ENCODE data around the gene LRRC4C.

Gene LRRC4C

DNA sequence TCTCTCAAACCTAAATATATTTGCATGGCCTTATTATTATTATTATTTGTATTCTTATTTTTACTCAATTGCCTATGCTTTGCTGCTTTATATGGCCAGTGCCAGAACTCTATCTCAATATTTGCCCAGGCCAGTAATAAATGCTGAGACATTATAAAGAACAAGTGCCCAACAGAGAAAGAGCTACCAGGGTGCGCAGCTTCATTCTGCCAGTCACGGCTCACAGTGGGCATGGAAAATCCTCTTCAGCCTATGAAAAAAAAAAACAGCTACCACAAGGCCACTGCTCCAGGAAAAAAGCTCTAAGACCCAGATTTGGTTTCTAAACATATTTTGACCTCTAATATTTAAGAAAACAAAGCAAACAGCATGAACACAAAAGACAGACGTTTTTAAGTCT, 1223.6 kb downstream of the LRRC4C start:
- H3K27me3 ChIP-seq: no peaks in the 10 kb centered on the region
- no peak overlapping the region for H3K27ac ChIP-seq
- H4K20me1 ChIP-seq: no peaks in the 10 kb centered on the region
- H3K4me2 ChIP-seq: no peak overlapping the region
- no peak for TF ChIP-seq Cebpa-rat (IDR thresholded peaks at IDR 0.05)
- H3K9ac ChIP-seq: no peak overlapping the region
- no peaks in the 10 kb centered on the region for H3K36me3 ChIP-seq
- H3K4me3 ChIP-seq: no peak overlapping the region
- no peaks in the 10 kb centered on the region for H3K9me3 ChIP-seq (replicated peaks in 1 of 11)
- no peaks in the 10 kb centered on the region for H3K4me1 ChIP-seq

DNA sequence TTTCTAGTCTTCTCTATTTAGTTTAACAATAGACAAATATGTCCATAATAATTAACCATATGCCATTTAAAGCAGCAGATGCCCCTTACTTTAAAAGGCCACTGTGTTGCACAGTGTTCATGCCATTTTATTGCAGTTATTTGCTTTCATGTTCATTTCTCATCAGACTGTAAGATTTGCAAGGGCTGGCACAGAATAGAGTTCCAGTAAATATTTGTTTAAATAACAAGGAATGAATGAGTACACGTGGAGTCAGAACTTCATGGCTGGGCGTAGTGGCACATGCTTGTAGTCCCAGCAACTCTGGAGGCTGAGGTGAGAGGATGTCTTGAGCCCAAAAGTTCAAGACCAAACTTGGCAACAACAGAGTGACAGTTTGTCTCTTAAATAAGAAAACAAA, 1228.6 kb downstream of the LRRC4C start:
- Histone ChIP-seq H3K9me3 (replicated peaks in 1 of 11) (no peaks in the 10 kb centered on the region), H3K4me1 (no peaks in the 10 kb centered on the region), H3K27ac (no peak overlapping the region), H3K27me3 (no peaks in the 10 kb centered on the region), H3K36me3 (no peaks in the 10 kb centered on the region), H3K4me3 (no peak overlapping the region), H4K20me1 (no peaks in the 10 kb centered on the region), H3K9ac (no peak overlapping the region), H3K4me2 (no peak overlapping the region)
- TF ChIP-seq Cebpa-rat (IDR thresholded peaks at IDR 0.05): no peak

DNA sequence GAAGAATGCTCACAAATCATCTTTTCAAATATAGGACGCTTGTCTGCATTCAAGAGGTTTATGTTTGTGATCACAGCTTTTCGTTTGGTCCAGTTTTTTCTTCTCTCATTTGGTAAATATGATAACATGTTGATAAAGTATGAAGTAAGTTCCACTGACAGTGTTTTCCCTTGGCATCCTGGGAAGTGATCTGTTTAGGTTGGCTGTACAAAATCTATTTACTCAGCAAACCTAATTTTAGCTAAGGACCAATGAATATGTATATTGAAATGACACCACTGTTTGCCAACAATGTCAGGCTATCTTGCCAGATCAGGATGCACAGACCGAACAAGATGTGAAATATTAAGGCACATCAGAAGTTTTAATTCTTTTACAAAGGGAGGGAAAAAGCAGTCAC, 1230.8 kb downstream of the LRRC4C start:
- Histone ChIP-seq H3K4me2 (no peak overlapping the region), H3K27ac (no peak overlapping the region), H3K9me3 (replicated peaks in 1 of 11) (no peaks in the 10 kb centered on the region), H3K27me3 (no peaks in the 10 kb centered on the region), H3K4me1 (no peaks in the 10 kb centered on the region), H3K9ac (no peak overlapping the region), H3K36me3 (no peaks in the 10 kb centered on the region), H3K4me3 (no peak overlapping the region), H4K20me1 (no peaks in the 10 kb centered on the region)
- no peak for TF ChIP-seq Cebpa-rat (IDR thresholded peaks at IDR 0.05)

DNA sequence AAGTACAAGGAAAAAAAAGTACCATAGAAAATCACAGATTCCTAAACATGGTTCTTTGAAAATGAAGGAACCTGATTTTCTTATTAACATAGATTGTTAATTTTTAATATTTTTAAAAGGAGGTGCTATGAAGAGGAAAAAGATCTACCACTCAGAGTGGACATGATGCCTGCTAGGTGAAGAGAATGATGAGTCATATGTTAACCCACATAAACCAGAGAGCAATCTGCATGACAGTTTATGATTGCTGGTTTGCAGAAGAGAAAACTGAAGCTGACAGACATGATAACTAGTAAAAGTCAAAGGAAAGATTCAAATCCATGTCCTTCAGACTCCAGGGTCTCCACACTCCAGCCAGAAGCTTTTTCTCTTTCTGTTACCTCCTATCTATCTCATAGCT, 1231.7 kb downstream of the LRRC4C start:
- H3K4me2 ChIP-seq: no peak overlapping the region
- no peak overlapping the region for H3K4me3 ChIP-seq
- TF ChIP-seq Cebpa-rat (IDR thresholded peaks at IDR 0.05): no peak
- no peak overlapping the region for H3K9ac ChIP-seq
- no peaks in the 10 kb centered on the region for H3K36me3 ChIP-seq
- no peak overlapping the region for H3K27ac ChIP-seq
- no peaks in the 10 kb centered on the region for H3K9me3 ChIP-seq (replicated peaks in 1 of 11)
- no peaks in the 10 kb centered on the region for H3K4me1 ChIP-seq
- no peaks in the 10 kb centered on the region for H4K20me1 ChIP-seq
- H3K27me3 ChIP-seq: no peaks in the 10 kb centered on the region

DNA sequence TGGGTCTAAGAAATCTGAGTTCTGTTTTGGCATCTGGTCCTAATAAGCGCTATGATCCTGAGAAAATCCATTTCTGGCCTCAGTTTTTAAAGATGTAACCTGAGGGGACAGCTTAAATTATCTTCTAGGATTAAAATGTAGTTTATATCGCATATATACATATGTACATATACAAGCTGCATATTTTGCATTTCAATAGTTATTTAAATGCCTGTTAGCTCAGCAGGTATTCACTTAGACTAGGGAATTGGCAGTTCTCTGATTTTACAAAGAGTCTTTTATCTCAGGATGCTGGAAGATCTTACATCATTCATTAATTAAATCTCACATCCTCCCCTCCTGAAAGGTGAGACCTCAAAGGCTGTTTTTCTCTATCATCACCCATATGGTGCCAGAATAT, 1232.8 kb downstream of the LRRC4C start:
- Histone ChIP-seq H4K20me1 (no peaks in the 10 kb centered on the region), H3K36me3 (no peaks in the 10 kb centered on the region), H3K27me3 (no peaks in the 10 kb centered on the region), H3K4me2 (no peak overlapping the region), H3K9ac (no peak overlapping the region), H3K9me3 (replicated peaks in 1 of 11) (no peaks in the 10 kb centered on the region), H3K4me3 (no peak overlapping the region), H3K4me1 (no peaks in the 10 kb centered on the region), H3K27ac (no peak overlapping the region)
- no peak for TF ChIP-seq Cebpa-rat (IDR thresholded peaks at IDR 0.05)

DNA sequence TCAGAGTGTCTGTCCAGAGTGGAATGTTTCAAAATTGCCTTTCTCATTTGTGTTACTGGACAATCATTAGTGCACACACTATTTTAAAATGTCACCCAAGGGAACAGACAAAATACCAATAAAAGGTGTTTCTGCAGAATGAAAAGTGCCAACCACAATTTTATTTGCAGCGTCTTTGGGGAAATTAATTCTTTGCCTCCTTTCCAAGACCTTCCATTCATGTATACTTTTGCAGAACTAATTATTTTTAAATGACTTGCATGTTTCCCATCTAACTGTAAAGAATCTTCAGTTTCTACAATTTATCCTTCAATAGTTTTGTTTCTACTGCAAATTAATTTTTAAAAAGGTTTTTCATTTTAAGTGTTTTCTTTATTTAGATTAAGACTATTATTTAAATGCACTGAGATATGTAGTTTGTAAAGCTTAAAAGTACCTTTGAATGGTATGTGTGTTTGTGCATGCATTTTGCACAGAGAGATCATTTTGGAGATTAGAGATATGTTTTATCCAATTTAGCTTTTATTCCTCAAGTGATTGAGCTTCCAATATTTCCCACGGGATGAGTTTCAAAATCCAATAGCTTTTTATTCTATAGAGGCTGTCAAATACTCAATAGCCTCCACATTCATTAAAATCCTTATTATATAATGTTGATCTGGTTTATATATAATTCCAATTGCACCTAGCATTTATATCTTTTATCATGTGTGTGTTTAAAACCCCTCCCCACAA, 1235.7 kb downstream of the LRRC4C start:
- no peaks in the 10 kb centered on the region for H3K4me1 ChIP-seq
- no peak overlapping the region for H3K9ac ChIP-seq
- no peak for TF ChIP-seq Cebpa-rat (IDR thresholded peaks at IDR 0.05)
- H3K9me3 ChIP-seq (replicated peaks in 1 of 11): no peaks in the 10 kb centered on the region
- no peaks in the 10 kb centered on the region for H3K36me3 ChIP-seq
- H3K27ac ChIP-seq: no peak overlapping the region
- H4K20me1 ChIP-seq: no peaks in the 10 kb centered on the region
- H3K4me2 ChIP-seq: no peak overlapping the region
- no peaks in the 10 kb centered on the region for H3K27me3 ChIP-seq
- H3K4me3 ChIP-seq: no peak overlapping the region

DNA sequence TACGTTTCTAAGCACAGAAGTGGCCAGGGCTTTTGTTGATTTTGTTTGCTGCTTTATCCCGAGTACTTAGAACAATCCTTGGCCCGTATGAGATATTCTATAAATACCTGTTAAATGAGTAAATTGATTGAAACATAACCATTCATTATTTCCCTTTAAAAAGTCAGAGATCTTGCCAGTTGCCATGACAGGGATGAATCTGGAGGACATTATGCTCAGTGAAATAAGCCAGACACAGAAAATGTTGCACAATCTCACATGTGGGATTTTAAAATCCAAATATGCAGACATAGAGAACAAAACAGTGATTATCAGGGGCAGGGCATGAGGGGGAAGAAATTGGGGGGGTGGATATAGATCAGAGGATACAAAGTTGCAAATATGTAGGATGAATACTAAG, 1240.1 kb downstream of the LRRC4C start:
- H3K4me1 ChIP-seq: no peaks in the 10 kb centered on the region
- no peaks in the 10 kb centered on the region for H4K20me1 ChIP-seq
- no peaks in the 10 kb centered on the region for H3K27me3 ChIP-seq
- no peak overlapping the region for H3K9ac ChIP-seq
- no peak overlapping the region for H3K27ac ChIP-seq
- H3K4me2 ChIP-seq: no peak overlapping the region
- 0 out of 22 replicates have a peak, but pooled peaks of 1 of the 11 experiments have one; percentile 22 for TF ChIP-seq Cebpa-rat (IDR thresholded peaks at IDR 0.05)
- H3K36me3 ChIP-seq: no peaks in the 10 kb centered on the region
- H3K9me3 ChIP-seq (replicated peaks in 1 of 11): no peaks in the 10 kb centered on the region
- no peak overlapping the region for H3K4me3 ChIP-seq

DNA sequence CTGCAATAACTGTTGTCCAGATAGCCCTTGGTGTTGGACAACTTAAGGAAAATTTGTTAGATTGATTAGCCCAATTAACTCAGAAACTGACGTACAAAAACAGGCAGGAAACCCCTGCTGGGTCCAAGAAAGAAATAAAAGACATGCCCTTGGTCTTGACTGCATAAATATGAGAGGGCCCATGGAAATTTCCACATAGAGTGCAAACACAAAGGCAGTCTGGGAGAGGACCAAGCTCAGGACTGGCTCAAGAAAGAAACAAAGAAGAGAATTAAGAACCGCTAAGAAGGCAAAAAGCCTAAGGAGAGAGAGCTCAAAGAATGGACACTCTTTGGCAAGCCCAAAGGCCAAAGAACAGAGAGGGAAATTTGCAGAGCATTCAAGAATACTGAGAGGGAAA, 1243.9 kb downstream of the LRRC4C start:
- TF ChIP-seq Cebpa-rat (IDR thresholded peaks at IDR 0.05): no peak
- no peaks in the 10 kb centered on the region for H3K36me3 ChIP-seq
- H3K4me1 ChIP-seq: no peaks in the 10 kb centered on the region
- no peak overlapping the region for H3K4me2 ChIP-seq
- no peaks in the 10 kb centered on the region for H3K27me3 ChIP-seq
- H3K4me3 ChIP-seq: no peak overlapping the region
- H4K20me1 ChIP-seq: no peaks in the 10 kb centered on the region
- no peak overlapping the region for H3K9ac ChIP-seq
- H3K9me3 ChIP-seq (replicated peaks in 1 of 11): no peaks in the 10 kb centered on the region
- no peak overlapping the region for H3K27ac ChIP-seq

DNA sequence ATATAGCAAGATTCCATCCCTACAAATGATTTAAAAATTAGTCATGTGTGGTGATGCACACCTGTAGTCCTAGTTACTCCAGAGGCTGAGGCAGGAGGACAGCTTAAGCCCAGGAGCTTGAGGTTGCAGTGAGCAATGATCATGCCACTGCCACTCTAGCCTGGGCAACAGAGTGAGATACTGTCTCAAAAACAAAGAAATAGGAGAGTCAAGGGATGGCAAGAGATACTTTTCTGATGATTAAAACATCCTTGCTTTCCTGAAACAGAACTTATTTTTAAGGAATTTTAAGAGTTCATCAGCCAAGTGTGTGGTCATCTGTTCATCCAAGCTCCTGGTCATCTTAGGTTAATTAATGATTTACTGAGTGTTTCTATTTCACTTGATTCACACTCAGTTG, 1252.0 kb downstream of the LRRC4C start:
- Histone ChIP-seq H3K27ac (no peak overlapping the region), H3K27me3 (no peaks in the 10 kb centered on the region), H3K4me2 (no peak overlapping the region), H3K36me3 (no peaks in the 10 kb centered on the region), H3K9me3 (replicated peaks in 1 of 11) (no peaks in the 10 kb centered on the region), H4K20me1 (no peaks in the 10 kb centered on the region), H3K4me3 (no peak overlapping the region), H3K4me1 (no peaks in the 10 kb centered on the region; a peak in 1 of 20 replicates), H3K9ac (no peak overlapping the region)
- no peak for TF ChIP-seq Cebpa-rat (IDR thresholded peaks at IDR 0.05)

DNA sequence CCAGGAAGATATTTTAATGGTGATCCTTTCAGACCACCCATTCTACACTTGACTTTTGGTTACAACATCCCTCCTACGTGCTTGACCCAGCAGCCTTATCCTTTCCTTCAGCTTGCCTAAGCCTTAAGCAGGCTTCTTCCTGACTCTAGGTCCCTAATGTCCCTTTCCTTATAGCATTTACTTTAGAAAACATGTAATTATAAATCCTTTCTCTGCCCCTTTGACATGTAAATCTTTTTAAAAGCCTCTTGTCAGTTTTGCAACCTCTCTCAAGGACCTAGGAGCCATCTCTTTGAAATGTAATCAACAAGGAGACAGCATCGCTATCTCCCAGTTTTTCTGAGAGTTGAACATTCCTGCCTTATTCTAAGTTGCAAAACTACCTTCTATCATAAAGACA, 1255.2 kb downstream of the LRRC4C start:
- H3K4me3 ChIP-seq: no peak overlapping the region
- H3K4me2 ChIP-seq: no peak overlapping the region
- no peak overlapping the region for H3K9ac ChIP-seq
- H3K27ac ChIP-seq: no peak overlapping the region
- H4K20me1 ChIP-seq: no peaks in the 10 kb centered on the region
- no peaks in the 10 kb centered on the region for H3K36me3 ChIP-seq
- no peak for TF ChIP-seq Cebpa-rat (IDR thresholded peaks at IDR 0.05)
- no peaks in the 10 kb centered on the region for H3K27me3 ChIP-seq
- H3K4me1 ChIP-seq: no peaks in the 10 kb centered on the region
- H3K9me3 ChIP-seq (replicated peaks in 1 of 11): no peaks in the 10 kb centered on the region
